ENCODE results near the gene KRT2.
"Not testable (repeated sequence)": the region's sequence is repeated elsewhere in the genome, so short reads cannot be mapped to it uniquely, and the experiment has no call there.

The KRT2 gene

GRCh38 chr12:52683575-52684300 is 31.7 kb upstream of the KRT2 start:
- no peak for DNase-seq

GRCh38 chr12:52682938-52683574 is 31.0 kb upstream of the KRT2 start:
- DNase-seq: no peak

GRCh38 chr12:52682381-52682660 is 30.3 kb upstream of the KRT2 start:
- no peak for DNase-seq

GRCh38 chr12:52681526-52682380 is 29.7 kb upstream of the KRT2 start:
- no peak for DNase-seq

GRCh38 chr12:52680363-52680762 is 28.4 kb upstream of the KRT2 start, which contains the start of gene KRT1:
TSS of gene KRT1 (minus strand) at chr12:52680407. CDS start at chr12:52680348, 59 bp downstream.
- no peak for DNase-seq

GRCh38 chr12:52679875-52680274 is 27.9 kb upstream of the KRT2 start:
- DNase-seq: no peak

GRCh38 chr12:52677671-52678070 is 25.7 kb upstream of the KRT2 start:
- no peak for DNase-seq

- DNase-seq: no peak
Observed at GRCh38 chr12:52677126-52677525, 25.1 kb upstream of the KRT2 start.

- DNase-seq: no peak
Observed at GRCh38 chr12:52676163-52676562, 24.2 kb upstream of the KRT2 start.

- DNase-seq: no peak
Observed at GRCh38 chr12:52675301-52675701, 23.3 kb upstream of the KRT2 start.

GRCh38 chr12:52674433-52674775 is 22.4 kb upstream of the KRT2 start:
- no peak for DNase-seq

- DNase-seq: no peak
Observed at GRCh38 chr12:52673713-52674432, 21.9 kb upstream of the KRT2 start.

- no peak for DNase-seq
Observed at GRCh38 chr12:52673217-52673616, 21.2 kb upstream of the KRT2 start.

- DNase-seq: no peak
Observed at GRCh38 chr12:52672321-52672933, 20.4 kb upstream of the KRT2 start.

- DNase-seq: no peak
Observed at GRCh38 chr12:52670961-52671360, 18.9 kb upstream of the KRT2 start.

GRCh38 chr12:52670506-52670905 is 18.5 kb upstream of the KRT2 start:
- DNase-seq: no peak

GRCh38 chr12:52669941-52670340 is 17.9 kb upstream of the KRT2 start:
- not testable (repeated sequence) for DNase-seq

GRCh38 chr12:52669426-52669825 is 17.4 kb upstream of the KRT2 start:
- DNase-seq: no peak

GRCh38 chr12:52667931-52668330 is 15.9 kb upstream of the KRT2 start:
- no peak for DNase-seq

GRCh38 chr12:52667509-52667908 is 15.5 kb upstream of the KRT2 start:
- no peak for DNase-seq

- no peak for DNase-seq
Observed at GRCh38 chr12:52666471-52666870, 14.5 kb upstream of the KRT2 start.

- no peak for DNase-seq
Observed at GRCh38 chr12:52663420-52663819, 11.4 kb upstream of the KRT2 start.

- DNase-seq: no peak
Observed at GRCh38 chr12:52662918-52663229, 10.9 kb upstream of the KRT2 start.
